Measurements from ENCODE around the gene GAA.

DNA sequence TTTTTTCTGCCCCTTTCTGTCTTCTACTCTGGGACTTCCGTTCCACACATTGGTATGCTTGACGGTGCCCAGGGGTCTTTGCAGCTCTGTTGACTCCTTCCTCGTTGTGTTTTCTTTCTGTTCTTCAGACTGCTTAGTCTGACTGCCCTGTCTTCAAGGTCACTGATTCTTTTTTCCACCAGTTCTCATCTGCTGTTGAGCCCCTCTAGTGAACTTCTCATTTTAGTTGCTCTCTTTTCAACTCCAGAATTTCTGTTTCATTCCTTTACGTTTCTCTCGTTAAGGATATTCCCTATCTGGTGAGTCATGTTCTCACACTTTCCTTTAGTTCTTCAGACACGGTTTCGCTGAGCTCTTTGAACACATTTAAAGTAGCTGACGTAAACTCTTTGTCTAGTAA, 13.8 kb downstream of the GAA start:
- TF ChIP-seq CTCF (IDR thresholded peaks at IDR 0.05; ENCODE audit: low read length), result no peak
- no peak for TF ChIP-seq EZH2 (IDR thresholded peaks at IDR 0.05; ENCODE audit: borderline replicate concordance, low read length)

All from OCI-LY1 (cell line).